ENCODE data around the gene DLST.

DNA sequence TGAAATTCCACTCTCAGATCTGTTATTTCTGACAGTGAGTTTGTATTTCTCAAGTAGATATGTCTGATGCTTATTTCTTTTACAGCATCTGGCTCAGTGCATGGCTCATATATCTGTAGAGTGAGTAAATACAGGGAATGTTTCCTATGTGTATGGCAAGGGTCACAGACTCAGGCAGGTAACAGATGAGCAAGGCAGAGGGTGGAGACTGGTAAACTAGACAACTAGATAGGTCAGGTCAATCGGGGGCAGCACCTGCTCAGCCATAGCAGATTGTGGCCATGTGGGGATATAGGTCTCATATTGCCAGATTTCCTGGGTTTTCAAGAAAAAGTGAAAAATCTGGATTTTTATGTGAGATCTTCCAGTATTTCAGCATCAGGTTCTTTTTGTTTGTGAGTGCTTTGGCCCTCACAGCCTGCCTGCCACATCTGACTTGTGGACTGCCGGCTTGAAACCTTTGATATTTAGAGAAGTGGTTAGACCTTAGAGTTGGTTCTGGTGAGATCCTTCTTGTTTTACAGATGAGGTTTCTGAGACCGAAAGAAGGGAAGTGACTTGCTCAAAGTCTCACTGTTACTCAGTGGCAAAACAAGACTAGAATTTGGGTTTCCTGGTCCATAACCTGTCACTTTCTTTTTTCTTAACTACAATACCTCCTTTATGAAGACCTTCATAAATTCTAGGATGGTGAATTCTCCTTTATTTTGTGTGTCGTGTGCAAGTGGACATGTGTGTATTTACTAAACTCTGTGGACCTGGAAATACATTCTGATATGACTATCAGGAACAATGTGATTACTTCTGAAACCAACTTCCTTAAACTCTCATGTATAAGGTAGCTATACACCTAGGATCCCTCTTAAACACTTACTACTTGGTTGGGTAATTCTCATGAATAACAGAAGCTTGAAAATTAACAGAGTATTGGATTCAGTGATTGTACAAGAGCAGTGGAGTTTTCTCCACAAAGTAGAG is 40.2 kb upstream of the DLST start:
- TF ChIP-seq, protein P1, sequence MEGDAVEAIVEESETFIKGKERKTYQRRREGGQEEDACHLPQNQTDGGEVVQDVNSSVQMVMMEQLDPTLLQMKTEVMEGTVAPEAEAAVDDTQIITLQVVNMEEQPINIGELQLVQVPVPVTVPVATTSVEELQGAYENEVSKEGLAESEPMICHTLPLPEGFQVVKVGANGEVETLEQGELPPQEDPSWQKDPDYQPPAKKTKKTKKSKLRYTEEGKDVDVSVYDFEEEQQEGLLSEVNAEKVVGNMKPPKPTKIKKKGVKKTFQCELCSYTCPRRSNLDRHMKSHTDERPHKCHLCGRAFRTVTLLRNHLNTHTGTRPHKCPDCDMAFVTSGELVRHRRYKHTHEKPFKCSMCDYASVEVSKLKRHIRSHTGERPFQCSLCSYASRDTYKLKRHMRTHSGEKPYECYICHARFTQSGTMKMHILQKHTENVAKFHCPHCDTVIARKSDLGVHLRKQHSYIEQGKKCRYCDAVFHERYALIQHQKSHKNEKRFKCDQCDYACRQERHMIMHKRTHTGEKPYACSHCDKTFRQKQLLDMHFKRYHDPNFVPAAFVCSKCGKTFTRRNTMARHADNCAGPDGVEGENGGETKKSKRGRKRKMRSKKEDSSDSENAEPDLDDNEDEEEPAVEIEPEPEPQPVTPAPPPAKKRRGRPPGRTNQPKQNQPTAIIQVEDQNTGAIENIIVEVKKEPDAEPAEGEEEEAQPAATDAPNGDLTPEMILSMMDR (IDR thresholded peaks at IDR 0.05; ENCODE audit: low read length) = no peak
- TF ChIP-seq EZH2phosphoT487 (IDR thresholded peaks at IDR 0.05; ENCODE audit: low read length) (no peak), EZH2 (optimal IDR thresholded peaks at IDR 0.05; ENCODE audit: low read depth, low read length) (no peak)
